Measurements from ENCODE around the gene OCSTAMP.

OCSTAMP gene

GRCh38 chr20:46505506-46505905, 44.9 kb downstream of the OCSTAMP start:
- no peaks in the 10 kb centered on the region for H3K36me3 ChIP-seq (ENCODE audit: insufficient read depth, low read length)
- H3K4me3 ChIP-seq = no peak overlapping the region
- H3K9me3 ChIP-seq (ENCODE audit: low read depth, low read length) = no peaks in the 10 kb centered on the region
- H3K27ac ChIP-seq = no peak overlapping the region
- no peak for TF ChIP-seq FOXP2 (optimal IDR thresholded peaks at IDR 0.05; ENCODE audit: control extremely low read depth, extremely low read length, insufficient read depth)
- TF ChIP-seq EZH2 (IDR thresholded peaks at IDR 0.05) = no peak
- TF ChIP-seq POLR2AphosphoS5 (IDR thresholded peaks at IDR 0.05; ENCODE audit: borderline replicate concordance, low read depth, low read length) = no peak
- no peak overlapping the region for H3K9ac ChIP-seq (ENCODE audit: insufficient read length)
- DNase-seq (ENCODE audit: low read depth, low spot score) = no peak

GRCh38 chr20:46501961-46502360, 48.5 kb downstream of the OCSTAMP start:
- no peak overlapping the region for H3K9ac ChIP-seq (ENCODE audit: insufficient read length)
- H3K36me3 ChIP-seq (ENCODE audit: insufficient read depth, low read length) = no peaks in the 10 kb centered on the region
- no peaks in the 10 kb centered on the region for H3K9me3 ChIP-seq (ENCODE audit: low read depth, low read length)
- TF ChIP-seq FOXP2 (optimal IDR thresholded peaks at IDR 0.05; ENCODE audit: control extremely low read depth, extremely low read length, insufficient read depth) (no peak), POLR2AphosphoS5 (IDR thresholded peaks at IDR 0.05; ENCODE audit: borderline replicate concordance, low read depth, low read length) (no peak), EZH2 (IDR thresholded peaks at IDR 0.05) (no peak)
- H3K27ac ChIP-seq = no peak overlapping the region
- DNase-seq (ENCODE audit: low read depth, low spot score) = no peak
- no peak overlapping the region for H3K4me3 ChIP-seq

GRCh38 chr20:46501337-46501942, 49.0 kb downstream of the OCSTAMP start:
- H3K9me3 ChIP-seq (ENCODE audit: low read depth, low read length) = no peaks in the 10 kb centered on the region
- no peak overlapping the region for H3K4me3 ChIP-seq
- DNase-seq (ENCODE audit: low read depth, low spot score) = no peak
- TF ChIP-seq POLR2AphosphoS5 (IDR thresholded peaks at IDR 0.05; ENCODE audit: borderline replicate concordance, low read depth, low read length) (no peak), FOXP2 (optimal IDR thresholded peaks at IDR 0.05; ENCODE audit: control extremely low read depth, extremely low read length, insufficient read depth) (no peak), EZH2 (IDR thresholded peaks at IDR 0.05) (no peak)
- H3K9ac ChIP-seq (ENCODE audit: insufficient read length) = no peak overlapping the region
- H3K27ac ChIP-seq = no peak overlapping the region
- H3K36me3 ChIP-seq (ENCODE audit: insufficient read depth, low read length) = no peaks in the 10 kb centered on the region

- Histone ChIP-seq H3K9ac (ENCODE audit: insufficient read length) (no peak overlapping the region), H3K4me3 (no peak overlapping the region), H3K9me3 (ENCODE audit: low read depth, low read length) (no peaks in the 10 kb centered on the region), H3K36me3 (ENCODE audit: insufficient read depth, low read length) (no peaks in the 10 kb centered on the region), H3K27ac (no peak overlapping the region)
- no peak for DNase-seq (ENCODE audit: low read depth, low spot score)
- TF ChIP-seq EZH2 (IDR thresholded peaks at IDR 0.05) = no peak
- no peak for TF ChIP-seq FOXP2 (optimal IDR thresholded peaks at IDR 0.05; ENCODE audit: control extremely low read depth, extremely low read length, insufficient read depth)
These were observed 56.4 kb downstream of the OCSTAMP start for GRCh38 chr20:46494077-46494476.

- TF ChIP-seq POLR2AphosphoS5 (IDR thresholded peaks at IDR 0.05; ENCODE audit: borderline replicate concordance, low read depth, low read length) (no peak), FOXP2 (optimal IDR thresholded peaks at IDR 0.05; ENCODE audit: control extremely low read depth, extremely low read length, insufficient read depth) (no peak), EZH2 (IDR thresholded peaks at IDR 0.05) (no peak)
- Histone ChIP-seq H3K9ac (ENCODE audit: insufficient read length) (no peak overlapping the region), H3K4me3 (no peak overlapping the region), H3K36me3 (ENCODE audit: insufficient read depth, low read length) (no peaks in the 10 kb centered on the region), H3K27ac (no peak overlapping the region), H3K9me3 (ENCODE audit: low read depth, low read length) (no peaks in the 10 kb centered on the region)
- no peak for DNase-seq (ENCODE audit: low read depth, low spot score)
These were observed 59.1 kb downstream of the OCSTAMP start for GRCh38 chr20:46491354-46491753.
